Renal cortex interstitium (tissue), 11 donors: ENCODE measurements around the gene GTF3C5. TPM values are rescaled to one million over a fixed set of nuclear protein-coding genes. Genes with fewer than 3 reads are reported as not detected.
"Not testable (repeated sequence)": the region's sequence is repeated elsewhere in the genome, so short reads cannot be mapped to it uniquely, and the experiment has no call there.

Source experiments
- DNase-seq, 11 donors: peaks; one replicate each; pipeline ENCODE4 v3.0.0-alpha.2; 2013; ENCODE audit warnings: low read depth in 9 of 11, low spot score in 4 of 11; ENCODE audit errors: extremely low read depth in 1 of 11
- polyA plus RNA-seq, 3 donors: library from polyadenylated mRNA; unstranded; fragments of 120-200 nt; gene quantifications; one replicate each; pipeline ENCODE4 v1.2.1, GENCODE V29; 2013; ENCODE audit not compliant: insufficient read length in 3 of 3

The GTF3C5 gene
- polyA plus RNA-seq, 3 donors: 63.4 to 75.6 (median 74.4) TPM

DNA sequence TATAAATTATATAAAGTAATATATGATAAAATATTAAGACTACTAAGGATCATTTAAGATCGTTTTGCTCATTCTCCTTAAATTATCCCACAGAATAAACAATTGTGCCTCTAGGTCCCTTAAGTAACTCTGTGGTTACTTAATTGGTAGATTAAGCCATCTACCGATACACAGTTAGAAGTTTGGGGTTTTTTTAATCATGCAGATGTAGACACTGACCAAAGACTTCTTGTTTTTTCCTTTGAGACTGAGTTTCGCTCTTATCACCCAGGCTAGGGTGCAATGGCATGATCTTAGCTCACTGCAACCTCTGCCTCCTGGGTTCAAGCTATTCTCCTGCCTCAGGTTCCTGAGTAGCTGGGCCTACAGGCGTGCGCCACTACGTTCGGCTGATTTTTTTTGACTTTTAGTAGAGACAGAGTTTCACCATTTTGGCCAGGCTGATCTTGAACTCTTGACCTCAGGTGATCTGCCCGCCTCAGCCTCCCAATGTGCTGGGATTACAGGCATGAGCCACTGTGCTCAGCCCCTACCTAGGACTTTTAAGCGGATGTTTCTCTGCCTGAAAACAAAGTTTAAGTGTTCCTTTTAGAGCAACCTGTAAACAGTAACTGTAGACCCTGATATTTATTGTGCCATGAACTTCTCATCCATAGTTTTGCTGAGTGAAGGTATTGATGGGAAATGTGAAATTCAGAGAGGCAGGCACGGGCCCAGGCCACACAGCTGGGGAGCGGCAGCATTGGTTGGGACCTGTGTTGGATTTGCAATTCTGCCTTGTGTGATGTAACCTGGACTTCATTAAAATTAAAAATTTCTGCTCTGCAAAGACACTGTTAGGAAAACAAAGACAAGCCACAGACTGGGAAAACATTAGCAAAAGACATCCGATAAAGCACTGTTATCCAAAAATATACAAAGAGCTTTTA is 42.6 kb downstream of the GTF3C5 start:
- DNase-seq: no peak

DNA sequence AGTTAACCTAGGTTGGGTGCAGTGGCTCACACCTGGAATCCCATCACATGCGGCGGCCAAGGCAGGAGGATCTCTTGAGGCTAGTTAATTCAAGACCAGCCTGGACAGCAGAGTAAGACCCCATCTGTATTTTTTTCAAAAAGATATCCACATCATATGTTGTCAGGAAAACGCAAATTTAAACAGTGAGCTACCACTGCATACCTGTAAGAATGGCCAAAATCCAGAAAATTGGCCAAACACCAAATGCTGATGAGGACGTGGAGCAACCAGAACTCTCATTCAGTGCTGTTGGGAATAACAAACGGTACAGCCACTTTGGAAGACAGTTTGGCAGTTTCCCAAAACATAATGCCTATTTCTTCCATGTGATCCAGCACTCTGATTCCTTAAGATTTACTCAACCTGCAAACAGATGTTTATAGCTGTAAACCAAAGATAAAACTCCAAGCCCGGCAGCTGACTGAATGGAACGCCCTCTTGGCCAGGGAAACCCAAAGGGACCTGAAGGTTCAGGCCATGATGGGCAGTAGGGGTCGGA is 43.4 kb downstream of the GTF3C5 start:
- no peak for DNase-seq

DNA sequence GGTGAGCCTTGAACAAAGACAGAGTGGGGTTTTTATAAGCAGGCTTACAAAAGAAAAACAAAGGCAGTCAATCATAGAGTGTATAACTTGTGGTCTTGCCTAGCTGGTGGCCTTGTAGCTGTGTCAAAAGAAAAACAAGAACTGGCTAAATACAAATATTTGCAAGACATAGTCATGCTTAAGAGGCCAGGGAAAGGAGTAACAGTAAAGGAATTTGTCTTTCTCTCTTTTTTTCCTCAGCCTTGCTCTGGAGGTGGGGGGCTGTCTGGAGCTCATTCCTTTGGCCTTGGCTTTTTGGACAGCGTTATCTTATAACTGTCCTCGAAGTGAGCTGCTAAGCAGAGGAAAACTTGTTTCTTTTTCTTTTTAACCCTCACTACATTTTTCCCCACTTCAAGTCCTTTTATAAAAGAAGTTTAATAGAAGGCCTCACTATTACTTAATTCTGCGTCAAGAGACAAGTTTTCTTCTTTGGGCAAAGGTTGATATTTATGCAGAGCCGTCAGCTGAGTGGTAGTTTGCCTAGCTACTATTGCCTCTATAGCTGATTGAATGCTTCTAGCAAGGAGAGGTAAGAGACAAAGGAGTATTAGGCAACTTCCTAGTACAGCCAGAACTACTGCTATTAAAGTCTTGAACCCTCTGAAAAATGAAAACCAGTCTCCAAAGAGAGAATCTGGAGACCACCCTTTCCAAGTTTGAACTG is 45.3 kb downstream of the GTF3C5 start:
- no peak for DNase-seq

DNA sequence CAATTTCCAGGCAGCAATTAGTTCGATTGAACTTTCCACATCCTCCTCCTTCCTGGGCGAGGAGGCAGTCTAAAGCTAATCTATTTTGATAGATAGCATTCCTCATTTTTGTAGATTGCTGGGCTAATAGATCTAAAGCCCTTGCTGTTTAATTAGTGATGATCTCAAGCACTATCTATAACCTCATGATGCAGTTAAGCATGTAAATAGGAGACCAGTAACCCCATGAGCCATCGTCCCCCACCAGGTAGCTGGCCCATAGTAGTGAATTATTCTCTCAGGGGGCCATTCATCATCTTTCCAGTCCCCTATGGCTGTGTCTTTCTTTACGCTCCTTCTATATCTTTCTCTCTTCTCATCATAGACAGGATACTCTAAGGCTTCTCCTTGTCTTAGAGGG is 45.9 kb downstream of the GTF3C5 start:
- DNase-seq: no peak

DNA sequence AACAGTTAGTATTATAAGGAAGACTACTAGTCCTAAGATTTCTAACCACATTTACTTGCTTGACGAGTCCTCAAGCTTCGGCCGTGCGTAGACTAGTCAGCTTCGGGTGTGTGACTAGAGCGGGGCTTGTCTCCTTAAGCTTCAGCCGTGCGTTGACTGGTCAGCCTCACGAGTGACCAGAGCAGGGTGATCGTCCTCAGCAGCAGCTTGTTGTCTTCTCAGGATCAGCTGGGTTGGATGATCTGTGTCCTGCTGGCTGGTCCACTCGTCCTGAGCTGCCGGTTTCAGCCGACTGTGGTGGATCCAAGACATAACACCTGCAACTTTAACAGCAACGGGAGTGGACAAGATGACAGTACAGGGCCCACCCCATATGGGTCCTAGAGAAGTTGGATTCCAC is 47.7 kb downstream of the GTF3C5 start:
- no peak for DNase-seq

DNA sequence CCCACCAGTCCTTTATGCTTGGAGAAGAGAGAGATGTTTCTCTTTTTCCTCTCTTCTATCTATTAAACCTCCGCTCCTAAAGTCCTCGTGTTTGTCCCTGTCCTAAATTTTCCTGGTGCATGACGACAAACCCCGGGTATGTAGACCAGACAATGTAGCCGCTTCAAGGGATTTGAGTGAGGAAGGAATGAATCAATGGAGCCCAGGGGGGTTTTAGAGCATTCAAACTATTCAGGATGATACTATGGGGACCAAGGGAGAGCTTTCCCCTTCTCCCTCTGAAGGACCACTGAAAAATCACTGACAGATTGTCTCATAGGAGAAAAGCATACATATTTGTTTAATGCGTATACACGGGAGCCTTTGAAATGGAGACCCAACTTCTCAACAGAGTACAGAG is 49.4 kb downstream of the GTF3C5 start:
- DNase-seq: no peak

DNA sequence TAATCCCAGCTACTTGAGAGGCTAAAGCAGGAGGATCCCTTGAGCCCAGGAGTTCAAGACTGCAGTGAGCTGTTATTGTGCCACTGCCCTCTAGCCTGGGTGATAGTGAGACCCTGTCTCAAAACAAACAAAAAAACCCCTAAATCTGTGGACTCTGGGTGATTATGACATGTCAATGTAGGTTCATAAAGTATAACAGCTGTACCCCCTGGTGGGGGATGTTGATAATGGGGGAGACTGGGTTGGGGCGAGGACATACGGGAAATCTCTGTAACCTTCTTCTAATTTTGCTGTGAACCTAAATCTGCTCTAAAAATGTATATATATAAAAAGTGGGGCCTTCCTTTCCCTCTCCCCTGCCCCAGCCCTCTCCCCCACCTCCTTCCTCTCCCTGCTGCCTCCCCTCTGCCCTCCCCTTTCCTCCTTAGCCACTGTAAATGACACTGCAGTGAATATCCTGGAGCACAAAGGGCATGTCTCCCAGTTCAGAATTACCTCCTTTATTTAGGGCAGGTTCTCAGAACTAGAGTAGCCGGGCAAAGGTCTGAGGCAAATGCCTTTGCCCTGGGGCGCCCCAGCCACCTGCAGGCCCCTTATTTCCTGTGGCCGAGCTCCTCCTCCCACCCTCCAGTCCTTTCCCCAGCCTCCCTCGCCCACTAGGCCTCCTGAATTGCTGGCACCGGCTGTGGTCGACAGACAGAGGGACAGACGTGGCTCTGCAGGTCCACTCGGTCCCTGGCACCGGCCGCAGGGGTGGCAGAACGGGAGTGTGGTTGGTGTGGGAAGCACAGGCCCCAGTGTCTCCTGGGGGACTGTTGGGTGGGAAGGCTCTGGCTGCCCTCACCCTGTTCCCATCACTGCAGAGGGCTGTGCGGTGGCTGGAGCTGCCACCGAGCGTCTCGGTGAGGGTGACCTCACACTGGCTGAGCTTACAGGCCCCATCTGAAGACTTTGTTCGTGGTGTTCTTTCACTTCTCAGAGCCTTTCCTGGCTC is 50.3 kb downstream of the GTF3C5 start:
- DNase-seq: not testable (repeated sequence)

DNA sequence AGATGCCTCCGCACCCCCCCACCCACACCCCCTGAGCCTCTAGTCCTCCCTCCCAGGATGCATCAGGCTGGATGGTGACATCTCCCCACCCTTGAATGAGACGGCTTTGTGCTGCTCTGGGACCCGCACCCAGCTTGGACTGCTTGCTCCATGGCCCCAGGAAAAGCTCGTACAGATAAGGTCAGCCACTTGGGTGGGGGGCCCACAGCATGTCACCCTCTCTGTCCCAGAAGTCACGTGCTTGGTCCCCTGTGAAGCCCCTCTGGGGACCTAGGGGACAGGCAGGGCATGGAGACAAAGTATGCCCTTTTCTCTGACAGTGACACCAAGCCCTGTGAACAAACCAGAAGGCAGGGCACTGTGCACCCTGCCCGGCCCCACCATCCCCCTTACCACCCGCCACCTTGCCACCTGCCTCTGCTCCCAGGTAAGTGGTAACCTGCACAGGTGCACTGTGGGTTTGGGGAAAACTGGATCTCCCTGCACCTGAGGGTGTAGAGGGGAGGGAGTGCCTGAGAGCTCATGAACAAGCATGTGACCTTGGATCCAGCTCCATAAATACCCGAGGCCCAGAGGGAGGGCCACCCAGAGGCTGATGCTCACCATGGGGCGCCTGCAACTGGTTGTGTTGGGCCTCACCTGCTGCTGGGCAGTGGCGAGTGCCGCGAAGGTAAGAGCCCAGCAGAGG is 51.3 kb downstream of the GTF3C5 start:
- not testable (repeated sequence) for DNase-seq

DNA sequence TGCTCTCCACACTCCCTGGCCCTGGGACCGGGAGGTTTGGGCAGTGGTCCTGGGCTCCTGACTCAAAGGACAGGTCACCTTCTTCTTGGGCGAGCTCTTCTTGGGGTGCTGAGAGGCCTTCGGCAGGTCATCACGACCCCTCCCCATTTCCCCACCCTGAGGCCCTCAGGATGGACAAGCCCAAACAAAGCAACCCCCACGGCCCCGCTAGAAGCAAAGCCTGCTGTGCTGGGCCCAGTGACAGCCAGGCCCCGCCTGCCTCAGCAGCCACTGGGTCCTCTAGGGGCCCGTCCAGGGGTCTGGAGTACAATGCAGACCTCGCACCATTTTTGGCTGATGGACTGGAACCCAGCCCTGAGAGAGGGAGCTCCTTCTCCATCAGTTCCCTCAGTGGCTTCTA is 52.9 kb downstream of the GTF3C5 start:
- DNase-seq: not testable (repeated sequence)

DNA sequence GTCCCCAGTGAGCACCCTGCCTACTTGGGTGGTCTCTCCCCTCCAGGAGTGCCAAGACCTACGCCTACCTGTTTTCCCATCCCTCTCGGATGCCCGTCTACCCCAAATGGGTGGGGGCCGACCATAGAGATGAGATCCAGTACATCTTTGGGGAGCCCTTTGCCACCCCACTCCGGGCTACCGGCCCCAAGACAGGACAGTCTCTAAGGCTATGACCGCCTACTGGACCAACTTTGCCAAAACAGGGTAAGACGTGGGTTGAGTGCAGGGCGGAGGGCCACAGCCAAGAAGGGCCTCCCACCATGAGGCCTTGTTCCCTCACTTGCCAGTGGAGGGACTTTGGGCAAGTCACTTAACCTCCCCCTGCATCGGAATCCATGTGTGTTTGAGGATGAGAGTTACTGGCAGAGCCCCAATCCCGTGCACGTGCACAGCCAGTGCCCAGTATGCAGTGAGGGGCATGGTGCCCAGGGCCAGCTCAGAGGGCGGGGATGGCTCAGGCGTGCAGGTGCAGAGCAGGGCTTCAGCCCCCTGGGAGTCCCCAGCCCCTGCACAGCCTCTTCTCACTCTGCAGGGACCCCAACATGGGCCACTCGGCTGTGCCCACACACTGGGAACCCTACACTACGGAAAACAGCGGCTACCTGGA is 55.5 kb downstream of the GTF3C5 start:
- not testable (repeated sequence) for DNase-seq

DNA sequence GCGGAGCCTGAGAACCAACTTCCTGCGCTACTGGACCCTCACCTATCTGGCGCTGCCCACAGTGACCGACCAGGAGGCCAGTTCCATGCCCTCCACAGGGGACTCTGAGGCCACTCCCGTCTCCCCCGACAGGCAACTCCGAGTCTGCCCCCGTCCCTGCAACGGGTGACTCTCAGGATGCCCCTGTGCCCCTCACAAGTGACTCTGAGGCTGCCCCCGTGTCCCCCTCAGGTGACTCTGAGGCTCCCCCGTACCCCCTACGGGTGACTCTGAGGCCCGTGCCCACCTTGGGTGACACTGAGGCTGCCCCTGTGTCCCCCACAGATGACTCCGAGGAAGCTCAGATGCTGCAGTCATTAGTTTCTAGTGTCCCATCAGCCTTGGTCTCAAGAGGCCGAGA is 56.1 kb downstream of the GTF3C5 start:
- no peak for DNase-seq

DNA sequence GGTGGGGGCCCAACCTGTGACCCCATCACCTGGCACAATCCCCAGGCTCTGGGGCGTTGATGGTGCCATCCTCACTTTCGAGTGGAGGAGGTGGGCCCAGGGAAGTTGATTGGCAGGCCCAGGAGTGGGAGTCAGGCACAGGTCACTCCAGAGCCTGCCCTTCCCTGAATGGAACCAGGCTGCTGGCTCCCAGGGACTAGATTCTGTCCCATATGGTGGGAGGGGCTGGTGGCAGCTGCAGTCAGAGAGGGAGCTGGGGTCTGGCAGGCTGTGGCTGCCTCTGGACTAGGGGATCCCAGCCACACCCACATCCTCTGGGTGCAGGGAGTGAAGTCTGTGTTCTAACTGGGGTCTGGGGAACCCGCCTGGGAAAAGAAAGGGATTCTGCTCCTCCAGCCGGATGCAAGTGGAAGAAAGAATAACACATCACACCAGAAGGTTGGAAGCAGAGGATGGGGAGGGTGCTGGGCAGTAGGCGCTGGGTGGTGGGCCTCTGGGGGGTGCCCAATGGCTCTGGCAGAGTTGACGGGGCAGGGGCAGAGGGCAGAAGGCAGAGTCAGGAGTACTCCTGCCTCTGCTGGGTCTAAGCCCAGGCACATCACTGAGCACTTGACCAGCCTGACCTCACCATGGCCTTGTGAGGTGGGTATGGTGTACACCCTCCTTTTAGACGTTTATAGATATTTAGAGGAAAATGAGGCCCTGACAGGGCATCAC is 56.8 kb downstream of the GTF3C5 start:
- DNase-seq: no peak

DNA sequence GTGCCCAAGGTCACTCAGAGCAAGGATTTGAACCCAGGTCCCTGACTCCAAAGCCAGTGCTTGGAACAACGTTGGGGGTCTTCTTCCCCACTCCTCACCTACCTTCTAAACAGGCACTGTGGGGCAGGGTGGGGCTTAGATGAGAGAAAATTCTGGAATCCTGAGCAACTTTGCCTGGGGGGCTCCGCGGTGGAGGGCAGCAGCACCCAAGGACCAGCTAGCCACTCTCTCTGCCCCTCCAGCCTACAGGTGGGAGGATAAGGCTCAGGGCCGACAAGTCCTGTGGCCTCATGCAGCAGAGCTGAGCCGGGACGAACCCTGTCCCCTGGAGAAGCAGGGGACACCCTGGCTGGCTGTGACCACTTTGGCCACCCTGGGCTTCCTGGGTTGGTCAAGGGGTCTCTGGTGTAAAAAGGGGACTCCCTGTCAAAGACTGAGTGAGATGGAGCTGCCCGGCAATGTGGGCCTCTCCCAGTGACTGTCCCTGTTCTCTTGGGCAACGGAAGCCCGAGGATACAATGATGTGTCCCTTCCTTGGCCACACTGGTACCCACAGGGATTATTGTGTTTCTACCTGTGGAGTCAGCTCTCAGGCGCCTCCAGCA is 57.5 kb downstream of the GTF3C5 start:
- no peak for DNase-seq

DNA sequence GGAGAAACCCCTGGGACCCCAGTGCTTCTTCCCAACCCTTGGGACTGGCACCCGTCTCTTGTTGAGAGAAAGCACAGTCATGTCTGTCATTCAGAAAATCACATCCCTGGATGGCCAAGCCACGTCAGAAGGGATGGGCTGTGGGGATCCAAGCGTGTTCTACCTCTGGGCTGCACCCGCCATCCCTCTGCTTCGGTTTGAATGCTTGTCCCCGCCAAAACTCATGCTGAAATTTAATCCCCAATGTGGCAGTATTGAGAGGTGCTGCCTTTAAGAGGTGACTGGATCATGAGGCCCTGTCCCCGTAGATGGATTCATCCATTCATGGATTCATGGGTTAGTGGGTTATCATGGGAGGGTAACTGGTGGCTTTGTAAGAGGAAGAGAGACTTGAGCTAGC is 58.0 kb downstream of the GTF3C5 start:
- DNase-seq: no peak

DNA sequence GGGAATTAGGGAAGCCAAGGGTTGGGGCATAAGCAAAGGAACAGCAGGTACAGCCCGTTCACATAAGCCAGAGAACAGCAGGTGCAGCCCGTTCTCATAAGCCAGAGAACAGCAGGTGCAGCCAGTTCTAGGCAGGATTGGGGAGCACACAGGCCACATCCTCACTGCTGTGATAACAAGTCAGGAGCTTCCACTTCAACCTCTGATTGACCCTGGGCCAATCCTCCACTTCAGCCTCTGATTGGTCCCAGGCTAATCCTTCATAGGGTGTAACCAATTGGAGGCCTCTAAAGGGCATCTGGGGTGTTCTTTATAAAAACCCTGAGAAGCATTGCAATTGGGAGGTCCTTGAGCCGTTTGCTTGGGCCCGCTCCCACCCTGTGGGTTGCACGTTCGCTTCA is 58.5 kb downstream of the GTF3C5 start:
- no peak for DNase-seq

DNA sequence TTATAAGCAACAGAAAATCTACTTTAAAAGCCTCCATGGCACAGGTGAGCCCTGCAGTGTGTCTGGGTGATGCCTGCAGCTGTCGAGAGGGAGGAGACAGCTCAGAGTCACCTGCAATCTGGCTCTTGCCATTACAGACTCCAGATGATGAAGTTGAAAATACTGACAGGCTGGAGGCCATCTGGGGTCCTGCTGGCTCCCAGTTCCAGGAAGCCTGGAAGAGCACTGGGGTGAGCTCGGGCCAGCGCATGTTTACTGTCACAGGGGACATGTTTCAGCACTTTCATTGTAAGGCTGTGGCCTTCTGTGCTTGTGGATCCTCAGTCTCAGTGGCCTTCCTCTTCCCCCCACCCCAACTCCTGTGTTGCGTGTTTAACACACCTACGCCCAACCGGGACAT is 59.4 kb downstream of the GTF3C5 start:
- DNase-seq: no peak
